HG03103 (cell line): Measurements from ENCODE around the gene TEX14.
"Not testable (repeated sequence)": the region's sequence is repeated elsewhere in the genome, so short reads cannot be mapped to it uniquely, and the experiment has no call there.

Experiments
- ATAC-seq: cut with Tn5 transposase; IDR thresholded peaks from one replicate; pipeline ENCODE4 v1.9.1; 2021; ENCODE audit warnings: low read depth; ENCODE audit not compliant: unreplicated experiment

Gene TEX14

DNA sequence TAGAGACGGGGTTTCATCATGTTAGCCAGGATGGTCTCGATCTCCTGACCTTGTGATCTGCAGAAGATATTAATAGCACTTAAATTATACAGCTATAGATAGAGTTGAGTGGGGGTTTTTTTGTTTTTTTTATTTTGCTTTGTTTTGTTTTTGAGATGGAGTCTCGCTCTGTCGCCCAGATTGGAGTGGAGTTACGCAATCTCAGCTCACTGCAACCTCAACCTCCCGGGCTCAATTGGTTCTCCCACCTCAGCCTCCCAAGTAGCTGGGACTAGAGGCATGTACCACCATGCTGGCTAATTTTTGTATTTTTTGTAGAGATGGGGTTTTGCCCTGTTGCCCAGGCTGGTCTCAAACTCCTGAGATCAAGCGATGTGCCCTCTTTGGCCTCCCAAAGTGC, 1.8 kb downstream of the TEX14 start:
- not testable (repeated sequence) for ATAC-seq

DNA sequence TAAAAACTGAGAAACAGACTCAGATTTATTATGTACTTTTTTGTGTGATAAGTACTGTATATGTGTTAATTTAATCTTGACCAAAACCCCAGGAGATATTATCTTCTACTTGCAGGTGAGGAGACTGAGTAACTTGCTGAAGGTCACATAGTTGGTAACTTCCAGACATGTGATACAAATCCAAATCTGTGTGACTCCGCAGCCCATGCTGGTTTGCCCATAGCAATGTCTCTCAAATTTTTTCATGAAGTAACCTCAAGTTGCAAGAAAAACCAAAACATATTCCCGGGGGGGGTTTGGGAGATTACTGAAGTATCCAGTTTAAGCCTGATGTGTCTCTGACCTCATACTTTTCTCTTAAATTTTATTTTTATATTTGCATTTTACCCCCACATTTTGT, 3.3 kb downstream of the TEX14 start:
- ATAC-seq: no peak

DNA sequence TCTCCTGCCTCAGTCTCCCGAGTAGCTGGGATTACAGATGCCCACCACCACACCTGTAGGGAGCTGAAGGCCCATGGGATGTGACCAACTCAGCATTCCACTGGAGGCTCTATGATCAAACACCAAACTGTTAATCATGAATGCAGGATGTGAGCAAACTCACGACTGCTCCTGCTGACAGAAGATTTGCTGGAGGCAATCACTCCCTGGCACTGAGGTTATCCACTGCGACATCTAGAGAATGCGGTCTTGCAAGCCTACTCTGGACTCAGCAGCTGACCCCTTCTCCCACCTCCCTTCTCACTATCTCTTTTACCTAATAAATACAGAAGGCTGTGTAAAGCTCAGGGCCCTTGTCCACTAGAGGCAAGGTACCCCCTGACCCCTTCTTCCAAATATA, 4.9 kb downstream of the TEX14 start:
- ATAC-seq: no peak

DNA sequence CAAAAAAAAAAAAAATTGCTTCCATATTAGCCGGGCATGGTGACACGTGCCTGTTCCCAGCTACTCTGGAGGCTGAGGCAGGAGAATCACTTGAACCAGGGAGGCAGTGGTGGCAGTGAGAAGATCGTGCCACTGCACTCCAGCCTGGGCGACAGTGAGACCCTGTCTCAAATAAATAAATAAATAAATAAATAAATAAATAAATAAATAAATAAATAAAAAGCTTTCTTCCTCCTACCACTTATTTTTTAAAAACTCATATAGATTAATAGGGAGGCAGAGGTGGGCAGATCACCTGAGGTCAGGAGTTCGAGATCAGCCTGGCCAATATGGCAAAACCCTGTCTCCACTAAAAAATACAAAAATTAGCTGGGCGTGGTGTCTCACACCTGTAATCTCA, 7.4 kb downstream of the TEX14 start:
- ATAC-seq: not testable (repeated sequence)

DNA sequence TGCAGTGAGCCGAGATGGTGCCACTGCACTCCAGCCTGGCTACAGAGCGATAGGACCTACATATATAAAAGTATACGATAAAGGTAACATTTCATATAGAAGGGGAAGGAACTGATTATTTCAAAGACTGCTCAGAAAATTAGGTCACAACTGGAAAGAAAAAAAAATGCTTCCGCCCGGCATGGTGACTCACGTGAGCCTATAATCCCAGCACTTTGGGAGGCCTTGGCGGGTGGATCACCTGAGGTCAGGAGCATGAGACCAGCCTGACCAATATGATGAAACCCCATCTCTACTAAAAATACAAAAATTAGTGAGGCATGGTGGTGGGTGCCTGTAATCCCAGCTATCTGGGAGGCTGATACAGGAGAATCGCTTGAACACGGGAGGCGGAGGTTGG, 7.8 kb downstream of the TEX14 start:
- ATAC-seq: no peak

DNA sequence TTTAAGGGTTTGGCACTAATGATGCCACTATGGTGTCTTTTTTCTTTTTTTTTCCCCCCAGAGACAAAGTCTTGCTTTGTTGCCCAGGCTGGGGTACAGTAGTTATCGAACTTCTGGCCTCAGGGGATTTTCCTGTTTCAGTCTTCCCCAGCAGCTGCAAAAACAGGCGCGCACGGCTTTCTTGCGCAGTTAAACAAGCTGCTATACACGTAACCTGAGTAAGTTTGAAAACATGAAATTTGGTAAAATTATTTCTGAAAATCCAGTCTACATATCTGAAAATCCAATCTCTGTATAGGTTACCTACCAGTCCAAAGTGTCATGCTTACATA, 11.8 kb downstream of the TEX14 start:
- ATAC-seq: no peak

DNA sequence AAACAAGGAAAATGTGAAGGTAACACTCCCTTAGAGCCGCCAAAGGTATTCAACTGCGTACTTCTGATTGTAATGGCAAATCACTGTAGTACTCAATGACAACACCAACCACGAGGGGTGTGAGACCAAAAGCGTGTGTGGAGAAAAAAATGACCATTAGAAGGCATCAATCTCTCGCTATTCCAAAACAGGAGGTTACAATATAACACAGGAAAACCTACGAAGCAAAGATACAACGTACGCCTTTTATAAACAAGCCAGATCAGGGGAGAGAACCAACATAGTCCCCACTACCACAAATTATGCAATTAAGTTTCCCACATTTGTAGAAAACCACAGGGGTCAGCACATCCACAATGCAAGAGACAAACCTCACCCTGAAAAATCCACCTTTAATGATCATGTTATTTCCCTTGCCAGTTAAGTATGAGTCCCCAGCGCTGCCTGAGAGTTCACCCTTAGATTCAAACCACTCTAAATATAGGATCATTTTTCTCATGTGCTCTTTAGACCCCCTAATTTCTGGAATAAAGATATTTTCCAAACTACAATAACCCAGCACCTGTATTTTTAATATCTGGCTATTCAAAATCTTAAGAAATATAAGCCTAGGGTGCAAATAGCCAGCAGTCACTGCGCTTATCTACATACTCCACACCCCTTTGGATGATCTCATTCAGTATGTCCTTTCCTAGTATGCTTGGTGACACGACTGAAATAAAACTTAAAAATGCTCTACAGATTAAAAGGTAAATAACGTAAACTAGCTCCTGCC, 12.4 kb downstream of the TEX14 start:
- ATAC-seq: no peak

DNA sequence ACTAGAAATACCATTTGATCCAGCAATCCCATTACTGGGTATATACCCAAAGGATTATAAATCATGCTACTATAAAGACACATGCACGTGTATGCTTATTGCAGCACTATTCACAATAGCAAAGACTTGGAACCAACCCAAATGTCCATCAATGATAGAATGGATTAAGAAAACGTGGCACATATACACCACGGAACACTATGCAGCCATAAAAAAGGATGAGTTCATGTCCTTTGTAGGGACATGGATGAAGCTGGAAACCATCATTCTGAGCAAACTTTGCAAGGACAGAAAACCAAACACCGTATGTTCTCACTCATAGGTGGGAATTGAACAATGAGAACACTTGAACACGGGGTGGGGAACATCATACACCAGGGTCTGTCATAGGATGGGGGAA, 13.6 kb downstream of the TEX14 start:
- not testable (repeated sequence) for ATAC-seq

DNA sequence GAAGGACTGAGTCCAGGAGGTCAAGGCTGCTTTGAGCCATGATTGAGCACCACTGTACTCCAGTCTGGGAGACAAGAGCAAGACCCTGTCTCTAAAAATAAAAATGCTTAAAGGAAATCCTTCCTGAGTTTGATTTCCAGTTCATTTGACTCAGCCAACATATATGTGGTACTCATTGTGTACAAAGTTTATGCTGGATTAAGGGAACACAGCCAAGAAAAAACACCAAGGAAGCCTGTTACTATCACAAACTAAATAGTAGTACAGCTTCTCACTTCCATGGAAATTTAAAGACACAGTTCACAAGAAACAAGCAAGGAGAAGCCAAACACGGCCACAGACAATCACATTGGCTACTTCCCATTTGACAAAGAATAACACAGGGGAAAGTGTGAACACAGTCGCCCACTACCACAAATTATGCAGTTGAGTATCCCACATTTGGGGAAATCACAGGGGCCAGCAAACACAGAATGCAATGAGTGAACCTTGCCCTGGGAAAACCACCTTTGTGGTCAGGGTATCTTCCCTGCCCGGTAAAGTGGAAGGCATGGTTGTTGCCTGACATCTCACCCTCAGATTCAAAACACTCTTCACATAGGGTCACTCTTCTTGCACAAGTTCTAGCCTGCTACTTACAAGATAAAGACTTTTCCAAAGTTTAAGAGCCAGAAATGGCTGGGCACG, 14.5 kb downstream of the TEX14 start:
- ATAC-seq: no peak

DNA sequence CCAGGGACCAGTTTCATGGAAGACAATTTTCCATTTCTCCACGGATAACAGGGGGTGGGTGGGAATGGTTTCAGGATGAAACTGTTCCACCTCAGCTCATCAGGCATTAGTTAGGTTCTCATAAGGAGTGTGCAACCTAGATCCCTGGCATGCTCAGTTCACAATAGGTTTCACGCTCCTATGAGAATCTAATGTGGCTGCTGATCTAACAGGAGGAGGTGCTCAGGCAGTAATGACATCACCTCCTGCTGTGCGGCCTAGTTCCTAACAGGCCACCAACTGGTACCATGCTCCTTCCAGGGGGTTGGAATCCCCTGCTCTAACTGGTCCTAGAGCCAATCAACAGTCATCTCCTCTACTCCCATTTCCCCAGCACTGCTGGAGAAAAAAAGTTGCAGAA, 19.9 kb downstream of the TEX14 start:
- ATAC-seq: no peak

DNA sequence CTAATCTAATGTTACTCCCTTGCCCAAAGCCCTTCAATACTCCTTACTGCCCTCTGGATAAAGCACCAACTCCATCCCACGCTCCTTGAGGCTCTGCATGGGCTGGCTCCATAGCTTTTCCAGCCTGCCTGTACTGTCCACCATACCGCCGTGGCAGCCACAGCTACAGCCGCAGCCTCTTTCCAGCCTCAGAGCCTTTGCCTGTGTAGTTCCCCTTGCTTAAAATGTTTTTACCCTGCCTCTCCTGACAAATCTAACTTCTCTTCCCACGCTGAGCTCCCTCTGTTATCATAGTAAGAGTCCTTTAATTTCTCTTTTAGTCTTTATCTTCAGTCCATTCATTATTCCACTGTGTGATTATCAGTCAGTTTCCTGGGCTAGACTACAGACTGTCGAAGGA, 22.0 kb downstream of the TEX14 start:
- ATAC-seq: no peak

DNA sequence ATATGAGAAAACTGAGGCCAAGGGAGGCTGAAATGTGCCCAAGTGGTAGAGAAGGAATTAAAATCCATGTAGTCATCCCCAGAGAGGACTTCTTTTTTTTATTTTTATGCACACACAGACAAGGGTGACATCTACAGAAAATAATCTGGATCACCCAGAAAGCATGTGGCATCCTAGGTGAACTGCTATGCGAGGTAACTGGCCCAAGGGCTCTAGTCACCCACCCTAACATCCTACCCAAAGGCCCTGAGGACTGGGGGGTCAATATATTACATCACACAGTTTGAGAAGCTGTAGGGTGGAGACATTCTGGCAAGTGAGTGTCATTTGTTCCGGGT, 23.3 kb downstream of the TEX14 start:
- ATAC-seq: no peak

DNA sequence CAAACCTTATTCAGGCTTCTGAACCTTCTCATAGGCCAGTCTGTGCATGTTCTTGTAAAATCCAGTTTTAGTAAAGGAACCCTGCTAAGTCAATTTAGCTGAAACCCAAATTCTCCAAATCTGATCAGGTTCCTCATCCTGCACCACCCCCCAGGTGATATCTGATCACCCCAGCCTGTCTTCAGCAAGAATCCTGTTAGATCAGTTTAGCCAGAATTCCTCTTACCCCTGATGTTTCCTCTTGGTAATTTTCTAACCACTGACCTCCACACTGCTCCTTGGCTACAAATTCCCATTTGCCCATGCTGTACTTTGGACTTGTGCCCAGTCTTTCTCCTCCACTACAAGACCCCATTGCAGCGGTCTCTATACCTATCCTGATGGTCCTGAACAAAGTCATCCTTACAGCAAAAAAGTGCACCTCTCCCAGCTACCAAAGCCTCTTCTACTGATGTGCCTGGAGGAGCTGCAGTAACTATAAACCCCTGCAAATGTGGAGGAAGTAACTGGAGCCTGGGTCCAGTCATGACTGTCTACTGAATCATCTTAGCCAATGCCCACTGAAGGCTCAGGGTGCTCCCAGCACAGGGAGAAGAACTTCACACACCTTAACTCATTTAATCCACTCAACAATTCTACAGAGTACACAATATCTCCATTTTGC, 23.8 kb downstream of the TEX14 start:
- ATAC-seq: no peak

DNA sequence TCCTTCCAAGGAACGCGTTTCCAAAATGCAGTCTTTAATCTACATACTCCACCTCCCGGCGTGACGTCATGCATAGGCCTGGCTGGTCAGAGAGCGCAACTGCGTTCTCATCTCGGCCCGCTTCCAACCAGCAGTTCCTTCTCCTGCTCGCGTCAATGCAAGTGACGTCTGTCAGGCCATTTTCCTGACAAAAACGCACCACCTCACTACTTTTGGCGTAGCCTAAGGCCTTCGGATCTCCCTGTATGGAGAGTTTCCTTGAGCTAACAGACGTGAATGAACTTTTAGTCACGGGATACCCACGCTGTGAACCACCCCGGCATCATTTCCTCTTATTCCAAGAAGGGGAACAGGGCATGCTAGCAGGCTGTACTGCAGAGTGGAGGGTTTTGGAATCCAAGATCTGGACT, 25.0 kb downstream of the TEX14 start:
- no peak for ATAC-seq

DNA sequence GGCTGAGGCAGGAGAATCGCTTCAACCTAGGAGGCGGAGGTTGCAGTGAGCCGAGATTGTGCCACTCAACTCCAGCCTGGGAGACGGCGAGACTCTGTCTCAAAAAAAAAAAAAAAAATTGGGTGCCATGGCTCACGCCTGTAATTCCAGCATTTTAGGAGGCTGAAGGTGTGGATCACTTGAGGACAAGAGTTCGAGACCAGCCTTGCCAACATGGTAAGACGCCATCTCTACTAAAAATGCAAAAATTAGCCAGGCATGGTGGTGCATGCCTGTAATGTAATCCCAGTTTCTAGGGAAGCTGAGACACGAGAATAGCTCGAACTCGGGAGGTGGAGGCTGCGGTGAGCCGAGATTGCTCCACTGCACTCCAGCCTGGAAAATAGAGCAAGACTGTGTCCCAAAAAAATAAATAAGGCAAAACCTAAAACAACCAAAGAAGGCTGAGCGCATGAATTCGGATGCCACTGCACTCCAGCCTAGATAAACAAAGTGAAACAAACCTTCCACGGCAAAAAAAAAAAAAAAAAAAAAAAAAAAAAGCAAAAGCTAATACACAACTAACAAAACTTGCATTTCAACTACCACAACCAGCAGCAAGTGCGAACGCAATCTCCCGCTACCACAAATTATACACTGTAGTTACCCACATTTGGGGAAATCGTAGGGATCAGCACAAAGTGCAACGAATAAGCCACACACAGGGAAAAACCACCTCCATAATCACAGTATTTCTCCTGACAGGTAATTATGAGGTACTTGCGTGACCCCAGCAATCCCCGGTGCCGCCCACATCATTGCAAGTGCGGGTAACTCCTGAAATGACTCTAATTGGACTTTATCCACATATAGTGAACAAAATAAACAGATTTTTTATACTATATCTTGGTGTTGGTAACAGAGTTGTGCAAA, 25.6 kb downstream of the TEX14 start:
- no peak for ATAC-seq

DNA sequence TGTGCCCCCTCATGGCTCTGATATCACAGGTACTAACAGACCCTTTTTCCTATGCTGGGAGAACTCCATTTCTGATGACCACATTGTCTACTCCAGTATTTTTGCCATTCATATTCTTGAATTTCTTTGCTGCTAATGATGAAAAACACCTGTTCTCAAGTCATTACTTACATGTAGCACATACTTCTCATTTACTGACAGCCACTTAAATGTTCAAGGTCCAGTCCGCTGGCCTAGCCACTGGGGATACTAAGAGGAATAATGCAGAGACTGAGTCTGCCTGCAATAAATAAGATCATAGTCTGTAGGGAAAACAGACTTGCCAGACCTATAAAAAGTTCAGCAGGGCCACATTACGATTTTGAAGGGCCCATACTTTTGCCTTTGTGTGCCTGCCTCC, 27.5 kb downstream of the TEX14 start:
- ATAC-seq: no peak

DNA sequence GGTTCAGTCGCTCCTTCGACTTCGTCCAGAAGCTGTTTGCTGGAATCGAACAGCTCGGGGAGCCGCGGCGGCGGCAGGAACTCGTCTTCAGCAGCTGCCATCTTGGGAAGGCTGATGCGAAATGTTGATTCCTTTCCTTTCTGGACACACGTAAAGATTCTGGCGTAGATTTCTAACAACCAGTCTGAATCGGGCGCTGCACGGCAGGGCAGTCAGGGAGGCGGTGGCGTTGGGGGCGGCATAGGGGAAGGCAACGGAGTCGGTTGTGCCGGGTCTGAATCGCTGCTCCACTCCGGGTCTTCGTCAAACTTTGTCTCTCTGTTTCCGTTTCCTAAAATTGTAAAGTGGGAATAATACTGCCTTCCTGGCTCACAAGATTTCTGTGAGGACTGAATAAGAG, 30.3 kb downstream of the TEX14 start:
- no peak for ATAC-seq

DNA sequence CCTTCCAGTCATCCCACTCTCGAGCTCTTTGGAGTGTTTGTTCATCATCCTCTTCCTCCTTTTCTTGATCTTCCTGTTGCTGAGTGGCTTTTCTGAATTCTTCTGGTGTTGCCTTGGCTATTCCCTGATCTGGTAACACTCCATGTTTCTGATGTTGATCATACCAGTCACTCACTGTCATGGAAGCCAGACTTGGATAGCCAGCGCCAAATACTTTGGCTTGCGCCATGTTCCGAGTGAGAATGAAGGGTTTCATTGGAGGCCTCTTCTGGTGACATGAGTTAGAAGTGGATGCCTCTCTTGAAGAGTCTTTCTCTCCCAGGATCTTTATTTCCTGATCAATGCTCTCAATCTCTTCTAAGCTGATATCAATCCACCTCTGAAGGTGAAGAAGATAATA, 31.2 kb downstream of the TEX14 start:
- no peak for ATAC-seq

DNA sequence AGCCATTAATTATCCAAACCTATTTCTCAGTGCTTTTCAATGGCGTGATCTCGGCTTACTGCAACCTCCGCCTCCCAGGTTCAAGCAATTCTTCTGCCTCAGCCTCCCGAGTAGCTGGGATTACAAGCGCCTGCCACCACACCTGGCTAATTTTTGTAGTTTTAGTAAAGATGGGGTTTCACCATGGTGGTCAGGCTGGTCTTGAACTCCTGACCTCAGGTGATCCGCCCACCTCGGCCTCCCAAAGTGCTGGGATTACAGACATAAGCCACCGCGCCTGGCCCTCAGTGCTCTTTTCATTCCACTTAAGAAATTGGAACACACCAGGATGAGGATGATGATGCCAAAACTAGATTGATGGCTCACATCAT, 32.1 kb downstream of the TEX14 start:
- not testable (repeated sequence) for ATAC-seq

DNA sequence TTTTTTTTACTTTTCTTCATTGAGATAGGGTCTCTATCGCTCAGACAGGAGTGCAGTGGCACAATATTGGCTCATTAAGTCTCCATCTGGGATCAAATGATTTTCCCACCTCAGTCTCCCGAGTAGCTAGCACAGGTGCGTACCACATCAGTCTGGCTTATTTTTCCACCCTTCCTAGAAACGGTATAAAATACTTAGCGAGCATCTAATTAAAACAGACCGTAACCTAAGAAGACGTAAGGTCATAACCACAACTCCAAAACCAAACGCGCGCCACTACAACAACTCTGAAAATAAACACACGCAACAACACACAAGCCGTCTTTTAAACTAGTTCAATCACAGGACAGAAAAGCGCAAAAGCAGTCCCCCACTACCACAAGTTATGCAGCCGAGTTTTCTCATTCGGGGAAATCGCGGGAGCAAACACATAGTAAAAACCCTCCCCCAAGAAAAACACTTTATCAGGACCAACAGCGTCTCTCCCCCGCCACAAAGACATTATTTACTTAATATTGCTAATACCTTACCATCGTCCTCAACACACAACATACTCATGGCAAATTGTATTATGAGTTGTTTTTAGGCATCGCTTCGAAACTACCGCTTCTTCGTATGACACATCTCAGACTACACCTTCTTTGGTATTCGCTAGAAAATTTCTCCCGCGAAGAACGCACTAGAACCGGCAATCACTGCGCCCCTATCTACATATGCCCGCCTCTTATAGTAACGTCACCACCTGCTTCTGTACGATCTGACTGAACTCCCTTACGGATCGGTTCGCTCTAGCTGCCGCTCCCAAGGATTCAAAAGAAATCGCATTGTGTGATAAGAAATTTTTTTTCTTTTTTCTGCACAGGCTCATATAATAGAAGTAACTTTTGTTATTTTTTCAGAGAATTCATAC, 32.8 kb downstream of the TEX14 start:
- peak; percentile 68 for ATAC-seq
